Hematopoietic multipotent progenitor cell treated with erythropoietin and hydrocortisone succinate and interleukin-3 and kit ligand, for 6 days (in vitro differentiated cells): ENCODE data around the gene SKP1.
A peak's percentile ranks its signal among the peaks of the same experiment; 100 is the strongest.

Experiments
- DNase-seq: peaks from one replicate; pipeline ENCODE4 v3.0.0-alpha.2; 2015

The SKP1 gene

GRCh38 chr5:134128648-134128995, 48.1 kb downstream of the SKP1 start:
- no peak for DNase-seq

GRCh38 chr5:134127988-134128647, 48.6 kb downstream of the SKP1 start:
- no peak for DNase-seq

- DNase-seq, result no peak
Measured at GRCh38 chr5:134127376-134127861, 49.3 kb downstream of the SKP1 start.

- no peak for DNase-seq
Measured at GRCh38 chr5:134125039-134126015, 51.4 kb downstream of the SKP1 start.

GRCh38 chr5:134124289-134125038, 52.3 kb downstream of the SKP1 start:
- no peak for DNase-seq

DNA sequence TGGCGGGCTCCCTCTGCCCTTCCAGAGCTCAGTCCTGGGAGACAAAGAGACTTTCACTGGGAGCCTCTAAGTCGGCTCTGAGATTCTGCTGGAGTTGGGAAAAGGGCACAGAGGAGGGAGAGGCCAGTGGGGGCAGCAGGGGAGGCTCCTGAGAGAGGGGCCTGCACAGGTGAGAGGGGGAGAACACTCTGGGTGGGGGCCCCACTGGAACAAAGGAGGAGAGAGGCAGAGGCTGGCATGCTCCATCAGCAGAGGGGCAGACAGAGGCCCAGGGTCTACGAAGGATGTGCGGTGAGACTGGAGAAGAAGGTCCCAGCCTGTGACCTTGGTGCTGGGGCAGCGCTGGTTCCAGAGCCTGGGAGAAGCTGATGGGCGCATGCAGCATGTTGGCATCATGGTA, 53.4 kb downstream of the SKP1 start:
- DNase-seq, result no peak

DNA sequence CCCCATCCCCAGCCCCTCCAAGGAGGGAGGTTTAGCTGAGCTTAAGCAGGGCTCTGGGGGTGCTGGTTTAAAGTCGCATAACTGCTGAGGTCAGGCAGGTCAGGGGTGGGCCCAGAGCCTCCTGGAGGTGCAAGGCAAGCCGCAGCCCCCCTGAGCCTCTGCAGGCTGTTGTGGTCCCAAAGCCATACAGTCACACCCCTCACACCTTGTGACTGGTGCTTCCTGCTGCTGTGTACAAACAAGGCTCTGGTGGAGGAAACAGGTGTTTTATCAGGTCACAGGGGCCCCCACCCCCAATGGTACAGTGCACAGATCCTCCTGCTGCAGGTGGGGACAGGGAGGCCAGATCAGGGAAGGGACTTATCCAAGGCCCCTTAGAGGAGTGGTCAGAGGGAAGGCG, 54.2 kb downstream of the SKP1 start:
- no peak for DNase-seq

DNA sequence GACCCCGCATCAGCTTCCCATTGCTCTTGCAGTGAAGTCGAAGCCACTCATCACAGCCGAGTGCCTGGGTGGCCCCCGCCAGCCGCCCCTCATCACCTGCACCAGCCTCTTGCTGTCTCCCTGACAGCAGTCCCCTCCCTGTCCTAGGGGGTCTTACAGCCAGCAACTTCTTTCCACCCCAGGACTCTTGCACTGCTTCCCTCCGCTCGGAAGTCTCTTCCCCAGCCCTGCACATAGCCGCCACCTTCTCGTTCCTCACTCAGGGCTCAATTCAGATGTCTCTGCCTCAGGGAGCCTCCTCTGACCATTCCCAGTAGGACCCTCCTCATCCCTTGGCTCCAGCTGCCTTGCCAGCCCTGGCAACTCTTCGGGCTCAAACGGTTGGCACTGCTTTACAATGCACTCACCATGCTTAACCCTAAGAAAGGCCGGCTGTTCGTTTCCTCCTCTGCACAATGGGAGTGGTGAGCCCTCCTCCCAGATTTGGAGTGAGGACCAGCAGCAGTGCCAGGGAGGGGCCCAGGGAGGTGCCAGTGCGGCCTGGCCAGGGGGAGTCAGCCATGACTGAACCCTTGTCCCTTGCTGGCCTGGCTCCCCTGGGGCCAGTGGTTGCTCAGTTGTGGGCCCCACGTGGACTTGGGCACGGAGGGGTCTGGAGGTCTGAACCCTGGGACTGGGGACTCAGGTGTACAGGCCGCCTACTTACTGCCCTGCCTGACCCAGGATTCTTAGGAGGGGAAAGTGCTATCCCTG, 56.2 kb downstream of the SKP1 start:
- DNase-seq, result no peak

DNA sequence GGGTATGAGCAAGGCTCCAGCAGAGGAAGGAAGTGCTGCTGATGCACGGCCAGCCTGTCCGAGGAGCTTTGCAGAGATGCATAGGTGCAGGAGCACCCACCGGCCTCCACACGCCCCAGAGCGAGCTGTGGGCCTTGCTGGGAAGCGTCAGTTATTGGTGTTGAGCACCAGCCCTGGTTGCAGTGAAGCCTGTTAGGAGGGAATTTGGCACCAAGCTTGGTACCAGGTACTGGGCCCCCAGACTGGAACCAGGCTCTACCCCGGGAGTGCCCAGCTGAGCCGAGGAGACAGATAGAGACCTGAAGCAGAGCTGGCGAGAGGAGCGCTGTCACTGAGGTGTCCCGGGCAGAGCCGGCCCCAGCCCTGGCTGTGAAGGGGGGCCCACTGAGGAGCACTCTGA, 57.0 kb downstream of the SKP1 start:
- DNase-seq, result no peak

GRCh38 chr5:134118212-134118835, 58.4 kb downstream of the SKP1 start:
- no peak for DNase-seq

DNA sequence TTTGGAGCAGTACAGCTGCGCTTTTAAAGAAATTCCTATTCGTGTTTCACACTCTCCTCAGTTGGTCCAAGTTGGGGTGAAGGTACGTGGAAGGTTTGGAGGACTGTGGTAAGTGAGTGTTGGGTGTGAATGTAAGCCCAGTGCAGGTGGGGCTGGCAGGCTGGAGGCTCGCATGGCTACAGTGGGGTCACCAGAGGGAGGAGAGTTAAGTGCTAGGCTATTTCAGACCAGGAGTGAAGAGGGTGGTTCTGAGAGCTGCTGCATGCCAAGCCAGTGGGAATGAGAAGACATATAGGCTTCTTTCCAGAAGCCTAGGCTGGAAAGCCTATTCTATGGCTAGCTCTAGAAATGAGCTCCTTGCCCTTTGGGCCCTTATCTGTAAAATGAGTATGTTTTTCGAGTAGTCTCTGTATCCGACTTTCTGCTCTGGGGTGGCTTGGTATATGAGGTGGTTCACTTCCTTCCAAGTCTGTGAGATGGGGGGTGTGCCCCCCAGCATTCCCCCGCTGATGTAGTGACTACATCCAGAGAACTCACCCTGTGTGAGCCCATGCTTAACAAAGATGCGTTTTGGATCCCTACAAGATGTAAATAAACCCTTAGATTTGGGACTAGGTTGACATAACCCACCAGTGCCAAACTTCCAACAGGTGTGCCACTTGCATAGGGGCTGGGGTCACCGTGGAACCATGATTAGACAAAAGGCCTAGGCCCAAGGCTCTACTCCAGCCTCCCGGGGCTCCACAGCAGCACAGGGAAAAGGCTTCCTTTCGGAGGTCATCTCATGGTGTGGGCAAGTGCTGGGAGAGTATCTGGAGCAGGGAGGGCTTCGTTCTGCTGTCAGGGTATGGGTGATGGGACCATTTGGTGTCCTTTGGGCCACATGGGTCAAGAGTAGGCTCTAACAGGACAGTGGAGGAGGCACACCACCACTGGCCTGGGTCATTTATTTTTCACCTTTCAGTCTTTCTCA, 59.7 kb downstream of the SKP1 start:
- DNase-seq, result no peak

GRCh38 chr5:134116286-134116685, 60.5 kb downstream of the SKP1 start:
- no peak for DNase-seq

DNA sequence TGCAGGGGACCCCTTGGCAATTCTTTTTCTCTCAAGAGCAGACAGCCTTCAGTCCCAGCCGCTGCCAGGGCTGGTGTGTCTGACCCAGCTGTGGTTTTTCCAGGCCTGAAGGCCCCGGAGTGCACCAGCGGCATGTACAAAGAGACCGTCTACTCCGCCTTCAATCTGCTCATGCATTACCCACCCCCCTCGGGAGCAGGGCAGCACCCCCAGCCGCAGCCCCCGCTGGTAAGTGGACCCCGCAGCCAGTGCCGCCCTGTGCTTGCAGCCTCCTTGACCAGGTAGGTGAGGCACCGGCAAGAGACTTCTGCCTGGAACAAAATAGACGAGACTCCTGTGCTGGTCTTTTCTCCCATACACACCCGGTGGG, 61.0 kb downstream of the SKP1 start:
- peak; percentile 18 for DNase-seq

- DNase-seq, result no peak
Measured at GRCh38 chr5:134114886-134115805, 61.6 kb downstream of the SKP1 start.

DNA sequence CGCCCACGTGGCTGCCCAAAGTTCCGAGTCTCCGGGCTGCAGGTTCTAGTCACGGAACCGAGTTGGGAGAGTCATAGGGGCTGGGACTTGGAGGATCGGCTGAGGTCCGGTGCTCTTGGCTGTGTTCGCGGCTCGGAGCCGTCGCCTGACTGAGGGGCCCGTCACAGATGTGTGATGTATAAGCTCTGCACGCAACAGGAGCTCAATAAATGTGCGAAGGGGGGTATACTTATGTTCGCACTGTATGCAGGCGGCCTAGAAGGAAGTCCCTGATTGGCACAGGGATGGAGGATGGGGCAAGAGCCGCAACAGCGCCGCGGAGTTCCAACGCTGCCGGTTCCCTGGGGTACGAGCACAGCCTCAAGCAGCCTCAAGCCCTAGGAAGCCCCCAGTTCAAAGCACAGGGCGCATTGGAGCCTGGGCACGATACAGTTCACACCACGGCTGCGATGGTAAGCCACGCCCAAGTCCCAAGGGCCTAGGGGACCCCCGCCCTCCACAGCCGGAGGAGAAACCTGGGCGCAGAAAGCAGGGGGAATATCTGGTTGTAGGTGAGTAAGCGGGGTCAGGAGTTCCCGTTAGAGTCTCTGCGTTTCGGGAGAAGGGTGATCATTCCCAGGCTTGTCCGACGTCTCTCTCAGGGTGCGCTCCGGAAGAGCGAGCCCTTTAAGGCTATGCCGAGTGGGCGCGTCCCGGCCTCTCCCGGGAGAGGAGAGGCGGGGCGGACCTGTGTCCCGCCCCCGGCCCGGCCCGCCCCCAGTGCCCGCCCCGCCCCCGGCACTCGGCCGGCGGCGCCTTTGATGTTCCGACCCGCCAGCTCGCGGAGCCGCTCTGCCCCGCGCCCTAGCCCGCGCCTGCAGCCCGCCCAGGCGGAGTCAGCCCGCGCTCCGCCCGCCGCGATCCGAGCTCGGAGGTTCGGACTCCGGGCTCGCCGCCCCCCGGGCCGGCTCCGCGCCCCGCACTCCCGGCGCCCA, 62.6 kb downstream of the SKP1 start, which contains the start of gene TCF7:
TCF7 (plus strand) TSS at position 780 of the 974 bp plus-strand sequence. CDS start 226 bp downstream, outside the sequence.
- DNase-seq, result peak; percentile 89

DNA sequence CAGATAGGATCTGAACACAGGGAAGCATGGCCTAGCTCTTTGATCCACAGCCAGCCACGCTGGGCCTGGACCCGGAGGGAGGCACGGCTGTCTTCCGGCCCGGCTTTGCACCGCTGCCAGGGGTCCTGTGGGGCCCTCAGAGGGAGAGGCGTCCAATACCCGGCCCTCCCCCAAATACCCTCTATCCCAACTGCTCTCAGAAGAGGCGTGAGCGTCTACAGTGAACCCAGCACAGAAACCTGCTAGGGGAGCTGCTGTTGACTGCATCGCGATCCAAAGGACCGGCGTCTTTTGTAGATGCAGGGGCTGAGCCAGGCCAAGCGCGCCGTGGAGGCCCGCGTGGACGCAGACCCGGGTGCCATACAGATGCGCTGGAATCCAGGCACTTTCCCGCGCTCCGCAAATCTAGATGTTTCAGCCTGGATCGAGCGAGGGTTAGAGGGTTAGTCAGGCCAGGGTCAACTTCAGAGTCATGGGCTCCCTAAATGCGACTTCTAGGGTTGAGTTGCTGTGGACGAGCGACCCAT, 63.3 kb downstream of the SKP1 start:
- DNase-seq, result no peak

GRCh38 chr5:134112726-134113362, 63.9 kb downstream of the SKP1 start:
- no peak for DNase-seq
